SK-N-SH (cell line): ENCODE results near the gene ATL2. TPM values are rescaled to one million over a fixed set of nuclear protein-coding genes. Genes with fewer than 3 reads are reported as not detected.

ENCODE experiments used
- CTCF ChIA-PET: fragments of 300-600, 350-600 bp; formaldehyde crosslinking; extraction: SDS; loops from one replicate; lab custom pipeline; 2021; lab: Yijun Ruan, JAX
- POLR2A ChIA-PET: fragments of 350-600 bp; sonication (Branson Sonifier 250); formaldehyde crosslinking; extraction: SDS; loops from one replicate; lab custom pipeline; 2020; ENCODE audit warnings: antibody characterized with exemption, inconsistent platforms; lab: Yijun Ruan, JAX
- DNase-seq: peaks from one replicate; pipeline ENCODE4 v3.0.0; 2012
- H2AFZ ChIP-seq: fragments of 200-600 bp; sonication (generic); 2 replicates; pipeline ENCODE4 v1.8.1; 2016; ENCODE audit warnings: antibody characterized with exemption, mild to moderate bottlenecking, low read depth
- H3F3A ChIP-seq: fragments of 200-600 bp; sonication (generic); replicated peaks from 2 replicates; pipeline ENCODE3; 2016; ENCODE audit warnings: antibody characterized with exemption, mild to moderate bottlenecking; ENCODE audit not compliant: insufficient read depth
- H3K27ac ChIP-seq, 2 experiments: fragments of 200-500 bp in 1 of 2; fragments of 200-600 bp in 1 of 2; sonication (Bioruptor generic) in 1 of 2; sonication (generic), shearing (Covaris generic) in 1 of 2; 2 replicates each; pipeline versions ENCODE4 v1.5.1 to v1.6.1; 2014 to 2016; ENCODE audit warnings: low read depth in 2 of 2, inconsistent platforms in 1 of 2, low read length in 1 of 2, mild to moderate bottlenecking in 1 of 2, mixed read lengths in 1 of 2
- H3K27me3 ChIP-seq: fragments of 200-600 bp; sonication (generic), shearing (Covaris generic); 2 replicates; pipeline ENCODE4 v1.6.1; 2016; ENCODE audit warnings: mixed run types; ENCODE audit not compliant: insufficient read depth
- H3K36me3 ChIP-seq, 2 experiments: fragments of 200-500 bp in 1 of 2; fragments of 200-600 bp in 1 of 2; sonication (Bioruptor generic) in 1 of 2; sonication (generic) in 1 of 2; replicated peaks in 1 of 2; 2 replicates each; pipeline versions ENCODE3 to v1.5.1; 2014 to 2016; ENCODE audit warnings: low read length in 1 of 2, mild to moderate bottlenecking in 1 of 2; ENCODE audit not compliant: insufficient read depth in 2 of 2, control insufficient read depth in 1 of 2
- H3K4me1 ChIP-seq, 2 experiments: fragments of 200-500 bp in 1 of 2; fragments of 200-600 bp in 1 of 2; sonication (Bioruptor generic) in 1 of 2; sonication (generic), shearing (Covaris generic) in 1 of 2; 2 replicates each; pipeline versions ENCODE4 v1.5.1 to v1.6.1; 2014 to 2016; ENCODE audit warnings: low read depth in 1 of 2, low read length in 1 of 2, mixed run types in 1 of 2; ENCODE audit not compliant: insufficient read depth in 2 of 2, control insufficient read depth in 1 of 2
- H3K4me2 ChIP-seq: fragments of 200-600 bp; sonication (generic), shearing (Covaris generic); 2 replicates; pipeline ENCODE4 v1.6.1; 2017; ENCODE audit warnings: mixed run types
- H3K4me3 ChIP-seq, 2 experiments: fragments of 200-500 bp in 1 of 2; fragments of 200-600 bp in 1 of 2; sonication (Bioruptor generic) in 1 of 2; sonication (generic), shearing (Covaris generic) in 1 of 2; 2 replicates each; pipeline versions ENCODE4 v1.5.1 to v1.8.1; 2014 to 2016; ENCODE audit warnings: low read depth in 2 of 2, inconsistent platforms in 1 of 2, low read length in 1 of 2, mild to moderate bottlenecking in 1 of 2, mixed read lengths in 1 of 2, moderate library complexity in 1 of 2
- H3K79me2 ChIP-seq: fragments of 200-600 bp; sonication (generic); 2 replicates; pipeline ENCODE4 v1.8.1; 2017; ENCODE audit warnings: mild to moderate bottlenecking; ENCODE audit not compliant: insufficient read depth
- H3K9ac ChIP-seq: fragments of 200-600 bp; sonication (generic); 2 replicates; pipeline ENCODE4 v1.6.1; 2017; ENCODE audit warnings: mixed run types
- H3K9me2 ChIP-seq: fragments of 200-600 bp; sonication (generic); 2 replicates; pipeline ENCODE4 v1.6.1; 2017; ENCODE audit warnings: mixed run types
- H3K9me3 ChIP-seq: fragments of 200-600 bp; sonication (generic); 2 replicates; pipeline ENCODE4 v1.6.1; 2017; ENCODE audit warnings: mixed run types, mild to moderate bottlenecking, moderate library complexity
- H4K20me1 ChIP-seq: fragments of 200-600 bp; sonication (generic); 2 replicates; pipeline ENCODE4 v1.6.1; 2017; ENCODE audit warnings: mild to moderate bottlenecking, mixed run types; ENCODE audit not compliant: insufficient read depth
- CHD2 ChIP-seq: fragments of 150-350 bp; IDR thresholded peaks from 2 replicates; pipeline ENCODE4 v1.6.1; 2018; ENCODE audit warnings: low read length; ENCODE audit not compliant: partially characterized antibody
- ELF1 ChIP-seq: IDR thresholded peaks from 2 replicates; pipeline ENCODE4 v1.4.0; 2012
- FOSL2 ChIP-seq: IDR thresholded peaks from 2 replicates; pipeline ENCODE4 v1.4.0; 2012; ENCODE audit warnings: low read depth, mild to moderate bottlenecking, moderate library complexity, borderline replicate concordance
- GABPA ChIP-seq: IDR thresholded peaks from 2 replicates; pipeline ENCODE4 v1.4.0; 2012; ENCODE audit warnings: low read depth, mild to moderate bottlenecking
- GATA2 ChIP-seq: sonication (generic); formaldehyde crosslinking; IDR thresholded peaks from 2 replicates; pipeline ENCODE4 v1.5.0; 2020; ENCODE audit warnings: mild to moderate bottlenecking, missing genetic modification reagents
- IRF3 ChIP-seq: fragments of 150-350 bp; IDR thresholded peaks from 2 replicates; pipeline ENCODE4 v1.6.1; 2016; ENCODE audit warnings: mild to moderate bottlenecking, low read depth, low read length
- MEF2A ChIP-seq: IDR thresholded peaks from 2 replicates; pipeline ENCODE4 v1.4.0; 2012; ENCODE audit warnings: low read depth, borderline replicate concordance
- MXI1 ChIP-seq: IDR thresholded peaks from 2 replicates; pipeline ENCODE4 v1.6.1; 2012; ENCODE audit warnings: mild to moderate bottlenecking, low read depth, low read length, improper control_type of control experiment
- NRF1 ChIP-seq: IDR thresholded peaks from 2 replicates; pipeline ENCODE4 v1.6.1; 2012; ENCODE audit warnings: low read depth, mild to moderate bottlenecking, low read length
- POLR2AphosphoS5 ChIP-seq: IDR thresholded peaks from 2 replicates; pipeline ENCODE4 v1.6.1; 2012; ENCODE audit warnings: low read depth, low read length
- RCOR1 ChIP-seq: fragments of 150-350 bp; IDR thresholded peaks from 2 replicates; pipeline ENCODE4 v1.6.1; 2017; ENCODE audit warnings: antibody characterized with exemption, low read length
- RXRA ChIP-seq: IDR thresholded peaks from 2 replicates; pipeline ENCODE4 v1.4.0; 2012; ENCODE audit warnings: low read depth, mild to moderate bottlenecking, borderline replicate concordance
- USF1 ChIP-seq: IDR thresholded peaks from 2 replicates; pipeline ENCODE4 v1.4.0; 2012; ENCODE audit warnings: low read depth, borderline replicate concordance
- WGBS: methylation state at CpG from one replicate; pipeline ENCODE4 v1.1.6; 2017; ENCODE audit warnings: low lambda C conversion rate; 5-methylcytosine and 5-hydroxymethylcytosine counted together
- polyA plus RNA-seq, 3 experiments: library from polyadenylated mRNA; depleted of rRNA; stranded (reverse); fragments of >200 nt; gene quantifications; 2 replicates each; pipeline ENCODE4 v1.2.3, GENCODE V29; 2012
- TF ChIP-seq, protein P1 (sequence below): fragments of 150-350 bp; IDR thresholded peaks from 2 replicates; pipeline ENCODE4 v1.6.1; 2017; ENCODE audit warnings: antibody characterized with exemption, low read length, low read depth, borderline replicate concordance
- TF ChIP-seq, protein P2 (sequence below): IDR thresholded peaks from 2 replicates; pipeline ENCODE4 v1.4.0; 2012; ENCODE audit warnings: low read depth

The ATL2 gene
- polyA plus RNA-seq, 1 of the 3 experiments (the other 2 are of a cell fraction) = 55.8 TPM

- Histone ChIP-seq H3K79me2 (no peaks in the 10 kb centered on the region), H2AFZ (no peak overlapping the region), H3K9ac (no peak overlapping the region), H3K9me2 (no peaks in the 10 kb centered on the region), H3K27ac (no peak overlapping the region), H3K36me3 (no peaks in the 10 kb centered on the region), H3F3A (no peaks in the 10 kb centered on the region), H3K9me3 (no peaks in the 10 kb centered on the region), H3K27me3 (peaks cover 9% of the 10 kb centered on the region; the same call in 1 of the 2 replicates), H3K4me3 (no peak overlapping the region), H4K20me1 (no peaks in the 10 kb centered on the region), H3K4me2 (no peak overlapping the region), H3K4me1 (peaks cover 0 to 5% of the 10 kb centered on the region in 2 experiments; a peak in 1 of 4 replicates)
- POLR2A ChIA-PET = no interaction called here
- 54% methylated on average over 2 of the region's 2 CpGs for WGBS
- no peak for DNase-seq
- CTCF ChIA-PET = interaction anchor here (0.9 to 2.3 kb wide), 5 partner anchors 11 to 42 kb away, joined by 3 to 7 read pairs (median 4); partner anchors contain the start of gene ATL2
- TF ChIP-seq POLR2AphosphoS5 = no peak
- TF ChIP-seq FOSL2 = no peak
- TF ChIP-seq GABPA = no peak
These were observed 41.7 kb upstream of the ATL2 start for GRCh38 chr2:38418735-38419134.

- Histone ChIP-seq H3K27ac (no peak overlapping the region), H3K4me2 (no peak overlapping the region), H3K79me2 (no peaks in the 10 kb centered on the region), H3F3A (no peaks in the 10 kb centered on the region), H4K20me1 (no peaks in the 10 kb centered on the region), H3K4me1 (peaks cover 0 to 5% of the 10 kb centered on the region in 2 experiments; a peak in 1 of 4 replicates), H3K9me3 (no peaks in the 10 kb centered on the region), H3K9me2 (no peaks in the 10 kb centered on the region), H2AFZ (no peak overlapping the region), H3K36me3 (no peaks in the 10 kb centered on the region), H3K9ac (no peak overlapping the region), H3K4me3 (no peak overlapping the region), H3K27me3 (peaks cover 9% of the 10 kb centered on the region; the same call in 1 of the 2 replicates)
- no peak for TF ChIP-seq CHD2
- TF ChIP-seq RCOR1 = no peak
- no peak for TF ChIP-seq GATA2
- no peak for TF ChIP-seq ELF1
- no peak for TF ChIP-seq MXI1
- 46% methylated on average over 7 of the region's 7 CpGs for WGBS
- DNase-seq = no peak
- CTCF ChIA-PET = interaction anchor here (0.9 to 2.3 kb wide), 5 partner anchors 12 to 118 kb away, joined by 3 to 7 read pairs (median 4); partner anchors contain the start of gene ATL2
- POLR2A ChIA-PET = no interaction called here
These were observed 40.9 kb upstream of the ATL2 start for GRCh38 chr2:38417745-38418689.

- no peaks in the 10 kb centered on the region for H4K20me1 ChIP-seq
- no peaks in the 10 kb centered on the region; a peak in 1 of 4 replicates for H3K4me1 ChIP-seq
- H2AFZ ChIP-seq = no peak overlapping the region
- H3F3A ChIP-seq = no peaks in the 10 kb centered on the region
- H3K9me3 ChIP-seq = peaks cover 6% of the 10 kb centered on the region; the same call in 1 of the 2 replicates
- H3K36me3 ChIP-seq = no peaks in the 10 kb centered on the region
- CTCF ChIA-PET = no interaction called here
- DNase-seq = no peak
- no peak overlapping the region for H3K27ac ChIP-seq
- no peaks in the 10 kb centered on the region for H3K79me2 ChIP-seq
- no peak overlapping the region for H3K9ac ChIP-seq
- peaks cover 9% of the 10 kb centered on the region; the same call in 1 of the 2 replicates for H3K27me3 ChIP-seq
- POLR2A ChIA-PET = no interaction called here
- H3K4me2 ChIP-seq = no peak overlapping the region
- 59% methylated on average over 9 of the region's 9 CpGs for WGBS
- H3K9me2 ChIP-seq = no peaks in the 10 kb centered on the region
- no peak overlapping the region for H3K4me3 ChIP-seq
- TF ChIP-seq MEF2A (no peak), IRF3 (no peak), RXRA (no peak), NRF1 (no peak), USF1 (no peak)
- TF ChIP-seq, protein P1, sequence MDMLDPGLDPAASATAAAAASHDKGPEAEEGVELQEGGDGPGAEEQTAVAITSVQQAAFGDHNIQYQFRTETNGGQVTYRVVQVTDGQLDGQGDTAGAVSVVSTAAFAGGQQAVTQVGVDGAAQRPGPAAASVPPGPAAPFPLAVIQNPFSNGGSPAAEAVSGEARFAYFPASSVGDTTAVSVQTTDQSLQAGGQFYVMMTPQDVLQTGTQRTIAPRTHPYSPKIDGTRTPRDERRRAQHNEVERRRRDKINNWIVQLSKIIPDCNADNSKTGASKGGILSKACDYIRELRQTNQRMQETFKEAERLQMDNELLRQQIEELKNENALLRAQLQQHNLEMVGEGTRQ = no peak
- TF ChIP-seq, protein P2, sequence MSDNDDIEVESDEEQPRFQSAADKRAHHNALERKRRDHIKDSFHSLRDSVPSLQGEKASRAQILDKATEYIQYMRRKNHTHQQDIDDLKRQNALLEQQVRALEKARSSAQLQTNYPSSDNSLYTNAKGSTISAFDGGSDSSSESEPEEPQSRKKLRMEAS = no peak
These were observed 39.4 kb upstream of the ATL2 start for GRCh38 chr2:38416296-38417036.
